ENCODE data around the gene SYNPO. TPM values are rescaled to one million over a fixed set of nuclear protein-coding genes. Genes with fewer than 3 reads are reported as not detected.

Gene SYNPO
- total and polyA plus RNA-seq, 2 donors (not counting 1 experiment from before 2014, with no cell fraction given) = 6.6 to 9.8 TPM

GRCh38 chr5:150648294-150649107, 8.0 kb downstream of the SYNPO start:
- Histone ChIP-seq H4K20me1 (ENCODE audit: control insufficient read depth, extremely low read depth, insufficient read depth, low read length) (no peaks in the 10 kb centered on the region), H3K9me3 (ENCODE audit: control insufficient read depth, insufficient read depth, low read depth, low read length) (no peaks in the 10 kb centered on the region), H3K9ac (ENCODE audit: insufficient read depth, low read length) (no peak overlapping the region)

GRCh38 chr5:150649108-150650020, 8.9 kb downstream of the SYNPO start:
- no peak overlapping the region for H2AFZ ChIP-seq (ENCODE audit: low read length)
- no peak for TF ChIP-seq EZH2 (IDR thresholded peaks at IDR 0.05; ENCODE audit: low read length, missing control alignments)
- no peak for TF ChIP-seq CTCF (conservative IDR thresholded peaks at IDR 0.05 in 1 of 2, IDR thresholded peaks at IDR 0.05 in 1 of 2; ENCODE audit: low read depth in 1 of 2, low read length in 2 of 2)
- peaks cover 33% of the 10 kb centered on the region for H3K4me1 ChIP-seq (ENCODE audit: control insufficient read depth, extremely low read depth, insufficient read depth, low read length)
- H3K4me2 ChIP-seq (ENCODE audit: extremely low read depth, insufficient read depth, low read length) = no peak overlapping the region
- no peaks in the 10 kb centered on the region for H3K9me3 ChIP-seq (ENCODE audit: control insufficient read depth, insufficient read depth, low read depth, low read length)
- peaks cover 17% of the 10 kb centered on the region for H3K36me3 ChIP-seq (ENCODE audit: control insufficient read depth, insufficient read depth, low read length)
- H3K27ac ChIP-seq (ENCODE audit: insufficient read depth, low read length) = no peak overlapping the region
- no peaks in the 10 kb centered on the region for H3K27me3 ChIP-seq (ENCODE audit: control insufficient read depth, insufficient read depth, low read length)
- DNase-seq (ENCODE audit: low read depth in 2 of 2) = no peak
- H4K20me1 ChIP-seq (ENCODE audit: control insufficient read depth, extremely low read depth, insufficient read depth, low read length) = no peaks in the 10 kb centered on the region
- H3K4me3 ChIP-seq (replicated peaks in 1 of 4; ENCODE audit: control extremely low read depth in 1 of 4, insufficient read depth in 1 of 4, low read depth in 3 of 4, low read length in 4 of 4) = no peak overlapping the region
- H3K79me2 ChIP-seq (ENCODE audit: control insufficient read depth, insufficient read depth, low read length) = no peaks in the 10 kb centered on the region
- no peak overlapping the region for H3K9ac ChIP-seq (ENCODE audit: insufficient read depth, low read length)

More at GRCh38 chr5:150648294-150649107, 8.0 kb downstream of the SYNPO start:
- no peak overlapping the region for H3K4me2 ChIP-seq (ENCODE audit: extremely low read depth, insufficient read depth, low read length)
- no peak overlapping the region for H2AFZ ChIP-seq (ENCODE audit: low read length)
- peaks cover 17% of the 10 kb centered on the region for H3K36me3 ChIP-seq (ENCODE audit: control insufficient read depth, insufficient read depth, low read length)
- TF ChIP-seq CTCF (conservative IDR thresholded peaks at IDR 0.05 in 1 of 2, IDR thresholded peaks at IDR 0.05 in 1 of 2; ENCODE audit: low read depth in 1 of 2, low read length in 2 of 2) (no peak), EZH2 (IDR thresholded peaks at IDR 0.05; ENCODE audit: low read length, missing control alignments) (no peak)
- no peaks in the 10 kb centered on the region for H3K79me2 ChIP-seq (ENCODE audit: control insufficient read depth, insufficient read depth, low read length)
- no peak for DNase-seq (ENCODE audit: low read depth in 2 of 2)
- no peak overlapping the region for H3K4me3 ChIP-seq (replicated peaks in 1 of 4; ENCODE audit: control extremely low read depth in 1 of 4, insufficient read depth in 1 of 4, low read depth in 3 of 4, low read length in 4 of 4)
- H3K27ac ChIP-seq (ENCODE audit: insufficient read depth, low read length) = no peak overlapping the region
- H3K27me3 ChIP-seq (ENCODE audit: control insufficient read depth, insufficient read depth, low read length) = no peaks in the 10 kb centered on the region
- peaks cover 34% of the 10 kb centered on the region for H3K4me1 ChIP-seq (ENCODE audit: control insufficient read depth, extremely low read depth, insufficient read depth, low read length)

Measured in fibroblast of lung (primary cell).